Fibroblast of the aortic adventitia (primary cell): Measurements from ENCODE around the gene EYA4. TPM values are rescaled to one million over a fixed set of nuclear protein-coding genes. Genes with fewer than 3 reads are reported as not detected.

Experiments
- DNase-seq: peaks from one replicate; pipeline ENCODE4 v3.0.0-alpha.2; 2010; ENCODE audit warnings: low read depth
- H3K4me3 ChIP-seq: 2 replicates; pipeline ENCODE4 v1.5.1; 2011; ENCODE audit warnings: low read depth, mild to moderate bottlenecking, control low read depth, low read length, moderate library complexity
- CTCF ChIP-seq: IDR thresholded peaks from 2 replicates; pipeline ENCODE4 v1.5.1; 2011; ENCODE audit warnings: mild to moderate bottlenecking, low read length, control low read depth, inconsistent platforms; ENCODE audit not compliant: insufficient read depth
- total RNA-seq: library from RNA; depleted of rRNA; stranded (reverse); fragments of >200 nt; gene quantifications from 2 replicates; pipeline ENCODE4 v1.2.3, GENCODE V29; 2012; ENCODE audit warnings: low replicate concordance

The EYA4 gene
- total RNA-seq, 1 donor, result 5.7 TPM

GRCh38 chr6:133362813-133363212 is 121.7 kb downstream of the EYA4 start:
- H3K4me3 ChIP-seq, result no peak overlapping the region
- DNase-seq, result no peak
- no peak for TF ChIP-seq CTCF

GRCh38 chr6:133368664-133369063 is 127.5 kb downstream of the EYA4 start:
- TF ChIP-seq CTCF, result no peak
- no peak overlapping the region for H3K4me3 ChIP-seq
- DNase-seq, result no peak

- TF ChIP-seq CTCF, result no peak
- no peak for DNase-seq
- no peak overlapping the region for H3K4me3 ChIP-seq
Observed at GRCh38 chr6:133369773-133370272, 128.7 kb downstream of the EYA4 start.

GRCh38 chr6:133376743-133377142 is 135.6 kb downstream of the EYA4 start:
- no peak for TF ChIP-seq CTCF
- no peak overlapping the region for H3K4me3 ChIP-seq
- no peak for DNase-seq

- H3K4me3 ChIP-seq, result no peak overlapping the region
- TF ChIP-seq CTCF, result no peak
- no peak for DNase-seq
Observed at GRCh38 chr6:133377219-133377618, 136.1 kb downstream of the EYA4 start.

- TF ChIP-seq CTCF, result no peak
- no peak for DNase-seq
- no peak overlapping the region for H3K4me3 ChIP-seq
Observed at GRCh38 chr6:133380047-133380446, 138.9 kb downstream of the EYA4 start.

GRCh38 chr6:133380723-133381122 is 139.6 kb downstream of the EYA4 start:
- no peak overlapping the region for H3K4me3 ChIP-seq
- DNase-seq, result no peak
- no peak for TF ChIP-seq CTCF
